ENCODE measurements around the gene CDKL1. TPM values are rescaled to one million over a fixed set of nuclear protein-coding genes. Genes with fewer than 3 reads are reported as not detected.

The CDKL1 gene
- total RNA-seq, 1 donor = 10.5 TPM

DNA sequence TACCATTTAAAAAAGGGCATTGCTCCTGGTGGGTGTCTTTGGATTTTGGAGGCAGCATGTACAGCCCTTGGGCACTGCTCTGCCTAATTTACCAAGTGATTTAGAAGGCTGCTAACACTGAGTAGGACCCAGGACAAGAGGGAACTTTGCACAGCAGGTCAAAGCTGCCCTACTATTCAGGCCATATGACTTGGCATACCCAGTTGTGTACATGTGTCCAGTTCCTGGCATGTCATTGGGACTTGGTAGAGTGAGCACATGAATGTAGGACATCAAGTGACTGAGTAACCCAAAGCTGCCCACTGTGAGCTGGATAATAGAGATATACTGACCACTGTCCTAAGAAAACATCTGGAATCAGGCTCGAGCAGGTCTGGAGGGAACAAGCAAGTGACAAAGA lies 15.7 kb downstream of the CDKL1 start:
- Histone ChIP-seq H4K20me1 (ENCODE audit: insufficient read depth, low read length) (no peaks in the 10 kb centered on the region), H3K9me3 (ENCODE audit: low read depth, low read length) (no peaks in the 10 kb centered on the region), H3K4me2 (ENCODE audit: insufficient read depth, low read length) (no peak overlapping the region), H3K79me2 (ENCODE audit: insufficient read depth, low read length) (no peaks in the 10 kb centered on the region), H3K27ac (ENCODE audit: low read depth, low read length) (no peak overlapping the region), H3K27me3 (ENCODE audit: insufficient read depth, low read length) (no peaks in the 10 kb centered on the region), H3K4me1 (ENCODE audit: insufficient read depth, low read length) (no peaks in the 10 kb centered on the region), H3K36me3 (ENCODE audit: insufficient read depth, low read length) (no peaks in the 10 kb centered on the region), H3K4me3 (ENCODE audit: insufficient read depth, low read length) (no peak overlapping the region), H2AFZ (ENCODE audit: low read length) (no peak overlapping the region)
- TF ChIP-seq, protein P1, sequence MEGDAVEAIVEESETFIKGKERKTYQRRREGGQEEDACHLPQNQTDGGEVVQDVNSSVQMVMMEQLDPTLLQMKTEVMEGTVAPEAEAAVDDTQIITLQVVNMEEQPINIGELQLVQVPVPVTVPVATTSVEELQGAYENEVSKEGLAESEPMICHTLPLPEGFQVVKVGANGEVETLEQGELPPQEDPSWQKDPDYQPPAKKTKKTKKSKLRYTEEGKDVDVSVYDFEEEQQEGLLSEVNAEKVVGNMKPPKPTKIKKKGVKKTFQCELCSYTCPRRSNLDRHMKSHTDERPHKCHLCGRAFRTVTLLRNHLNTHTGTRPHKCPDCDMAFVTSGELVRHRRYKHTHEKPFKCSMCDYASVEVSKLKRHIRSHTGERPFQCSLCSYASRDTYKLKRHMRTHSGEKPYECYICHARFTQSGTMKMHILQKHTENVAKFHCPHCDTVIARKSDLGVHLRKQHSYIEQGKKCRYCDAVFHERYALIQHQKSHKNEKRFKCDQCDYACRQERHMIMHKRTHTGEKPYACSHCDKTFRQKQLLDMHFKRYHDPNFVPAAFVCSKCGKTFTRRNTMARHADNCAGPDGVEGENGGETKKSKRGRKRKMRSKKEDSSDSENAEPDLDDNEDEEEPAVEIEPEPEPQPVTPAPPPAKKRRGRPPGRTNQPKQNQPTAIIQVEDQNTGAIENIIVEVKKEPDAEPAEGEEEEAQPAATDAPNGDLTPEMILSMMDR (IDR thresholded peaks at IDR 0.05; ENCODE audit: extremely low read depth, low read depth, low read length) = no peak
- no peak for DNase-seq (ENCODE audit: insufficient read length, low spot score, missing footprints)

DNA sequence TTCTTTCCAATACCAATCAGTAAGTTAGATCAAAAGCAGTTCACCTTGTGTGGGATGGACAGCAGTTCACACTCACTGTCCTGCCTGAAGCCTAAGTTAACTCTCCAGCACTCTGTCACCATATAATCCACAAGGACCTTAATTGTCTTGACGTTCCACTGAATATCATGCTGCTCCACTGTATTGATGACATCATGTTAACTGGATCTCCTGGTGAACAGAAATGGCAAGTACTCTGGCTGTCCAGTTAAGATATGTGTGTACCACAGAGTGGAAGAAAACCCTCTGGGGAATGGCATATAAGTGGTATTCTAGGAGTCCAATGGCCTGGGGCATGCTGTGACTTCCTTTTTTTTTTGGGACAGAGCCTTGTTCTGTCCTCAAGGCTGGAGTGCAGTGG lies 16.2 kb downstream of the CDKL1 start:
- Histone ChIP-seq H3K27ac (ENCODE audit: low read depth, low read length) (no peak overlapping the region), H3K4me3 (ENCODE audit: insufficient read depth, low read length) (no peak overlapping the region), H3K36me3 (ENCODE audit: insufficient read depth, low read length) (no peaks in the 10 kb centered on the region), H4K20me1 (ENCODE audit: insufficient read depth, low read length) (no peaks in the 10 kb centered on the region), H3K79me2 (ENCODE audit: insufficient read depth, low read length) (no peaks in the 10 kb centered on the region), H3K9me3 (ENCODE audit: low read depth, low read length) (no peaks in the 10 kb centered on the region), H3K4me1 (ENCODE audit: insufficient read depth, low read length) (no peaks in the 10 kb centered on the region), H3K4me2 (ENCODE audit: insufficient read depth, low read length) (no peak overlapping the region), H3K27me3 (ENCODE audit: insufficient read depth, low read length) (no peaks in the 10 kb centered on the region), H2AFZ (ENCODE audit: low read length) (no peak overlapping the region)
- TF ChIP-seq, protein P1 (IDR thresholded peaks at IDR 0.05; ENCODE audit: extremely low read depth, low read depth, low read length) = no peak
- no peak for DNase-seq (ENCODE audit: insufficient read length, low spot score, missing footprints)

DNA sequence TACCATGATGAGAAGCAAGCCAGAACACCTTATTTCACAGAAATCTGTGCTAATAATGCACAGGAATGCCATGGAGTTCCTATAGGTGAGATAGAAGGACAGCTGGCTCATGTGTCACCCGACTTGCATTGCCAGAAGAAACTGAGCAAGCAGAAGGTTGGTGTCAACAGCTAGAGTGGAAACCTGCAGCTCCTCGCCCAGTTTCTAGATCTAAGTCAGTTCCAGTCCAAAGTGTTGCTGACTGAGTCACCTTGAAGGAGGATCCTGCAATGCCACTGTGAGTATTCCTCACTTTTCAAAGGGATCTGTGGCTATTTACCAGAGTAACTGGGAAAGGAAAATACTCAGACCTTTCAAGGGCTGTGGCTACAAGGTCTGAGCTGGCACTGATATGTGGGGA lies 17.1 kb downstream of the CDKL1 start:
- Histone ChIP-seq H3K4me1 (ENCODE audit: insufficient read depth, low read length) (no peaks in the 10 kb centered on the region), H4K20me1 (ENCODE audit: insufficient read depth, low read length) (no peaks in the 10 kb centered on the region), H3K4me2 (ENCODE audit: insufficient read depth, low read length) (no peak overlapping the region), H3K9me3 (ENCODE audit: low read depth, low read length) (no peaks in the 10 kb centered on the region), H3K36me3 (ENCODE audit: insufficient read depth, low read length) (no peaks in the 10 kb centered on the region), H3K27ac (ENCODE audit: low read depth, low read length) (no peak overlapping the region), H2AFZ (ENCODE audit: low read length) (no peak overlapping the region), H3K27me3 (ENCODE audit: insufficient read depth, low read length) (no peaks in the 10 kb centered on the region), H3K79me2 (ENCODE audit: insufficient read depth, low read length) (no peaks in the 10 kb centered on the region), H3K4me3 (ENCODE audit: insufficient read depth, low read length) (no peak overlapping the region)
- DNase-seq (ENCODE audit: insufficient read length, low spot score, missing footprints) = no peak
- TF ChIP-seq, protein P1 (IDR thresholded peaks at IDR 0.05; ENCODE audit: extremely low read depth, low read depth, low read length) = no peak

DNA sequence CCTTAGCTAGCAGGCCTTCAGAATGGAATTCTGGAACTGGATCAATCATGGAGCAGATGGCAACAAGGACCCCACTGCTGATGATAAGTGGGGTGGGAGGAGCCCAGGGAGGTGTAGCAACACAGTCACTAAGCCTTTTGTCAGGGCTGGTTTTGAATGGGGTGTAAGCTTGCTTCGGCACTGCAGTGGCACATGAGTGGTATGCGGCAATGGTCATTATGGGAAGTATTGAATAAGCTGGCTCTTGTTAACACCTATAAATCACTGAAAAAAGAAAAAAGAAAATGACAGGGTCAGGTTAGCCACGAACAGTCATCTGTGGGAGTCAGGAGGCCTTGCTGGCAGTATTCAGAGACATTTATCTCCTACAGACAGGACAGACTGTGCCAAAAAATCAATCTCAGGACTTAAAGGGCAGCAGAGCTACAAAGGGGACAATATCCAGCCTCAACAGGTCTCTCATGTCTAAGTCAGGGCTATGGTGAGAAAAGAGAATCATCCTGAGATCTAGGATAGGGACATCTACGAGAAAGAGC lies 19.1 kb downstream of the CDKL1 start:
- no peak for DNase-seq (ENCODE audit: insufficient read length, low spot score, missing footprints)
- H3K27ac ChIP-seq (ENCODE audit: low read depth, low read length) = no peak overlapping the region
- H3K36me3 ChIP-seq (ENCODE audit: insufficient read depth, low read length) = no peaks in the 10 kb centered on the region
- H4K20me1 ChIP-seq (ENCODE audit: insufficient read depth, low read length) = no peaks in the 10 kb centered on the region
- H3K79me2 ChIP-seq (ENCODE audit: insufficient read depth, low read length) = no peaks in the 10 kb centered on the region
- no peak overlapping the region for H3K4me3 ChIP-seq (ENCODE audit: insufficient read depth, low read length)
- TF ChIP-seq, protein P1 (IDR thresholded peaks at IDR 0.05; ENCODE audit: extremely low read depth, low read depth, low read length) = no peak
- no peaks in the 10 kb centered on the region for H3K27me3 ChIP-seq (ENCODE audit: insufficient read depth, low read length)
- no peaks in the 10 kb centered on the region for H3K4me1 ChIP-seq (ENCODE audit: insufficient read depth, low read length)
- H2AFZ ChIP-seq (ENCODE audit: low read length) = no peak overlapping the region
- H3K9me3 ChIP-seq (ENCODE audit: low read depth, low read length) = no peaks in the 10 kb centered on the region
- H3K4me2 ChIP-seq (ENCODE audit: insufficient read depth, low read length) = no peak overlapping the region

All from osteoblast (primary cell).